Activated gamma-delta T cell treated with anti-CD3 and anti-CD28 coated beads, Interleukin-2, amount 50 U/mL, for 16 hours (primary cell): ENCODE data around the gene KRT1.
"Not testable (repeated sequence)": the region's sequence is repeated elsewhere in the genome, so short reads cannot be mapped to it uniquely, and the experiment has no call there.

ENCODE experiments used
- DNase-seq: peaks from one replicate; pipeline ENCODE4 v3.0.0-alpha.2; 2020; ENCODE audit warnings: low read depth

The KRT1 gene

GRCh38 chr12:52682381-52682660 lies 2.1 kb upstream of the KRT1 start:
- no peak for DNase-seq

DNA sequence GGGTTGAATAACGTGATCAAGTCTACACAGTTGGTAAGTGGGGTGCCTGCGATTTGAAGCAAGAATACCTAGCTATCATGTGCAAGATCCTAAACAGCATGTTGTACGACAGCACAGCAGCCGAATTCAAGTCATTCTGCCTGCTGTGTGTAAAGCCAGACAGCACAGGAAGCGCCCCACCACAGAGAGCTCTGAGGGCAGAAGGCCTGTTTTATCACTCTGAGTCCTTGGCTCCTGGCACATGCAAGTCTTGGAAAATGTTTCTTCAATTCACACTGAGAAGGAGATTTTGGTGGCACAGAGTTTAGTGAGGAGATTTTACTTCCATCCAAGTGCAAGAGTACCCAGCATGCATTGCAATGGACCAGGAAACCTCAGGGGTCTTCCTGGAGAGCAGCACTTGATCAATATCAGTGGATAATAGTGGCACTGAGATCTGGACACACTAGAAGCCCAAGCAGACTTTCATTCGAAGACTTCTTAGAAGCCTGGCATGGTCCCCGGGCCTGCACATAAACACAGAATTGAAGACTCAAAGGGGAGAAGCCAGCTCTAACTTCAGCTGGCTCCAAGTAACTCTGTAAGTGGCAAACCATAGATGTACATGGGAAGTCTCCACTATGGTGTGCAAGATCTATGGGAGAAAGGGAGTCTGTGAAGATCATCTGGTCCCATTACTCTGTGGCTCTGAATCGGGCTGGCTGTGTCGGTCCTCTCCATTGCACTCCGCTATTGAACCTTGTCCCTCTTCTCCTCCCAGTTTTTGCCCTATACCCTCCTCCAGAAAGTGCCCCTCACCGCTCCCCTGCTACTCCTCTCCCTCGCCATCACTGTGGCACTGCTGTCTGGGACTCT lies 1.5 kb upstream of the KRT1 start:
- no peak for DNase-seq

- no peak for DNase-seq
Measured at GRCh38 chr12:52679875-52680274, 332 bp downstream of the KRT1 start.

DNA sequence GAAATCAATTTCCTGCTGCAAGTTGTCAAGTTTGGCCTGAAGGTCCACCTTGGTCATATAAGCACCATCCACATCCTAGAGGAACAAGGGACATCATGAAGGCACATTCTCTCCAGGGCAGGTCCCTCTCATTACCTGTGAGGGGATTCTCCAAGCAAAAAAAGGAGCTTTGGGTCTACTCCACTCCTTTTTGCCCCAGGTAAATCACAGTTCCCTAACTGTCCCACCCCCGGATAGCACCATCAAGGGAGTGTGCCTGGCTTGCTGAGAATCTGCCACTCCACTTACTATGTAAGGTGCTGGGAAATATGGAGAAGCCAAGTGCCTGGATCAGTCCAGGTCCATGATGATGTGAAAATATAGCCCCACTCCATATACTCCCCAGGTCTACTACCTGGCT lies 2.5 kb downstream of the KRT1 start:
- DNase-seq, result no peak

- DNase-seq, result no peak
Measured at GRCh38 chr12:52677126-52677525, 3.1 kb downstream of the KRT1 start.

- DNase-seq, result no peak
Measured at GRCh38 chr12:52676163-52676562, 4.0 kb downstream of the KRT1 start.

DNA sequence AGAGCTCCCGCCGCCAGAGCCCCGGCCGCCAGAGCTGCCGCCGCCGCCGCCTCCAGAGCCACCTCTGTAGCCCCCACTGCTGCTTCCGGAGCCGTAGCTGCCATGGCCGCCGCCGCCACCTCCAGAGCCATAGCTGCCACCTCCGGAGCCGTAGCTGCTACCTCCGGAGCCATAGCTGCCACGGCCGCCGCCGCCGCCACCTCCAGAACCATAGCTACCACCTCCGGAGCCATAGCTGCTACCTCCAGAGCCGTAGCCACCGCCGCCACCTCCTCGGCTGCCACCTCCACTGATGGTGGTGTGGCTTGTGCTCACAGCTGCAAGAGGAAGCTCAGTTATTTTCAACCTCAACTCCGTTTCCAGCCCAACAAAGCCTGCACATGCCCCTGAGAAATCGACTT lies 4.9 kb downstream of the KRT1 start:
- no peak for DNase-seq

GRCh38 chr12:52674433-52674775 lies 5.8 kb downstream of the KRT1 start:
- DNase-seq, result no peak

DNA sequence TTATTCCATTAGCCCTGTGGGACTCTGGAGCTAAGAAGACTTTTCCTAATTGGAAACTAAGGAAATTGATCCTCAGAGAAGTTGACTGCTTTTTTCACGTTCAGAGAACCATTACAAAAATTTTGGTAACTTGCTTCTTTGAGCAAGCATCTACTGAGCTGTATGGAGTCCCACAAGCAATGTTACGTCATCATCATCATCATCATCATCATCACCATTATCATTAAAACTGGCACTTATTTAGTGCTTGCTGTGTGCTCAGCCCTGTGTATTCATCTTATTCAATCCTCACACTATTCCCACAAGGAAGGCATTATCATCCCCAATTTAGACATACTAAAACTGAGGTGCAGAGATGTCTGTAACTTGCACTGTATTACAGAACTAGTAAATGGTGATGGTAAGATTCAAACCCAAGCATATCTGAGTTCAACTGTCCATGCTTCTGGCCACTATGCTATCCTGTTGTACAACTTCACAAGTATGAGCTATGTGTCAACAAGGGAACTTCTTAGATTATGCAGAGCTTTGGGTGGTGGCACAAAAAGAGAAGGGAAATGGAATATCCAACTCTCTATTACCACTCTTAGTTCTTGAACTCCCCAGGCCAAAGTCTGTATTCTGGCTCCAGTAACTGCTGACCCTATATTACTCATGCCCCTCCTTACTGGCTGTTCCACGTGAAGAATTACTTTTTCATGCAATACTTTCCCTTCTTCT lies 6.3 kb downstream of the KRT1 start:
- no peak for DNase-seq

DNA sequence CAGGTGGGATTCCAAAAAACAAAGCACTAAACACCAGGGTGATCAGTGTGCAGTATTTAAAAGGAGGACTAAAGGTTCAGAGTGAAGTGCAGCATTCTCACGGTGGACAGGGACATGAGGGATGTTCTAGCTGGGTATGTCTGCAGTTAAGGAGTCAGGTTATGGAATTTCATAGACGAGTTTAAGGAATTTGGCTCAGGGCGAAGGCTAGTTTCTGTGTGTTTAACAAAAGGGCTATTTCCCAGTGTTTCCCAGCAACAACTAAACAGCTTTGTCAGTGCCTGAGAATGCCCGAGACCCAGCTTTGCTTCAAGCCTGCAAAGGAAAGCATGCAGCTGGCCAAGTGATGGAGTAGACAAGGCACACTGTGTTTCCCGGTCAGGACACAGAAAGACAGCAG lies 7.0 kb downstream of the KRT1 start:
- DNase-seq, result no peak

GRCh38 chr12:52672321-52672933 lies 7.8 kb downstream of the KRT1 start:
- no peak for DNase-seq

DNA sequence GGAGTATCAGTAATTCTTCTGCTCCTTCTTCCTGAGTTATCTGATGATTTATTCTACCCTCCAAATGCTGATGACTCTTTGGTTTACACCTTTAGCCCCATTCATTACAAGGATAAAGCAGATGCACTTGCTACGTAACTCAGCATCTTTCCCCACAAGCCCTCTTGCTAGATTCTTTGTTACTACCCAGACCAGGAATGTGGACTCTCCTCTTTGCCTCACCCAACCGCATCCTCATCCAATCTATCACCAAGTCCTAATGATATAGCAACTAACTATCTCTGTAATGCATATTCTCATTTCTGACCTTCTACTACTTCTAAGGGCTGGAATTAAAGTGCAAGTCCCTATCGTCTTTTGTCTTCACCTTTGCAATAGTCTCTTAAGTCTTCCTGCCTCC lies 9.2 kb downstream of the KRT1 start:
- no peak for DNase-seq

DNA sequence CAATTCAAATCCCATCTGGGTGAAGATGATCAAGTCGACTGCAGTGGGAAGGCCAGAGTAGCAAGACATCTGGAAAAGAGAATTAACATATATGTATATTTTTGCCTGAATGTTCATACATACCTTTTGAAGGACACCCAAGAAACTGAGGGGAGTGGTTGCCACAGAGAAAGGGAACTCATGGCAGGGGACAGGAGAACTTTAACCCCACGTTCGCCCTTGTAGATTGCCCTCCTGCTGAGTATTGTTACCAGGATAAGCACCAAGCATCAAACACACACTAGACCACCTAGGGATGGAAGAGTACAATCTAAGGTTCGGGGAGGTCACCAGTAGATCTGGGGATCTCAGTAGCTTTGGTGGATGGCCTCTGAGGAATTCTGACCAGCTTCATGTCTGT lies 9.7 kb downstream of the KRT1 start:
- no peak for DNase-seq

DNA sequence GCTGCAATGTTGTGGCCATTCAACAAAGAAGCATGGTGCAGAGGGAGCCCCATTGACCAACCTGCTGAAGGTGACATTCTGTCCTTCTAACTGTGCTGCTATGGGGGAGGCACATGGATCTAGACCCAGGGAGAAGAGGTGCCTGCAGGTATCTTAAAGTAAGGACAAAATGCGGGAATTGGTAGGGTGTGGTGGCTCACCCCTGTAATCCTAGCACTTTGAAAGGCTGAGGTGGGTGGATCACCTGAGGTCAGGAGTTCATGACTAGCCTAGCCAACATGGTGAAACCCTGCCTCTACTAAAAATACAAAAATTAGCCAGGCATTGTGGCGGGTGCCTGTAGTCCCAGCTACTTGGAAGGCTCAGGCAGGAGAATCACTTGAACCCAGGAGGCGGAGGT lies 10.3 kb downstream of the KRT1 start:
- not testable (repeated sequence) for DNase-seq

GRCh38 chr12:52669426-52669825 lies 10.8 kb downstream of the KRT1 start:
- no peak for DNase-seq

DNA sequence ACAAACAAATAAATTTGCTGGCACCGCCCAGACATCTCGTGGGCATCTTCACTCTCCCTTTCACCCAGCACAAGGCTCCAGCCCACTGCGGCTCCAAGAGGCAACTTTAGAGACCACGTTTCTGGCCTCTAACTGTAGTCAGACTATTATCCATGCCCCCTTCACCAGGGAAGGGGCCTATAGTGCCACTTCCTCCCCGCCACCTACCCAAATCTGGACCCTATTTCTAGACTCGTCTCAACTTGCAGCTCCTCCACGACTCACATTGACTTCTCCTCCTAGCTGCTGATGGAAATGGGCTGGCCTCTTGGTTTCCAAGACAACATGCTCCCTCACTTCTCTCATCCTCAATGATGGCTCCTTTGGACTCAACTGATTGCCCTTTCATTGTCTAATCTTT lies 12.3 kb downstream of the KRT1 start:
- DNase-seq, result no peak

DNA sequence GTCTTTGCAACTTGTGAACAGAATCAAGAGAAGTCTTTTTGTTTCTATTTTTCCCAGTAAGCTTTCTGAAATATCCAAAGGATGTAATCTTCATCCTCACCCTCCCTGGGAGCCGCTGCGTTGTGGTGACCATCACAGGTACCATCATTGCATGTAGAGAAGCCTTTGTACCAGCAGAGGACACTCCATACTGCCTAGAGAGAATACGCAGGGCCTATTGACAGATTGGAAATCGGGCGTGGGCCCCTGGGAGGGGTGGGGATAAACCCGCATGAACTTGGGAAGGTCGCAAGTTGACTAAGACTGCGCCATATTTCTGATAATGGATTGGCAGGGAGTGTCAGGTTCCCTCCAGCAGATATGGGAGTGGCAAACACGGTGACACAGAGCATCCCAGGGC lies 12.7 kb downstream of the KRT1 start:
- no peak for DNase-seq

DNA sequence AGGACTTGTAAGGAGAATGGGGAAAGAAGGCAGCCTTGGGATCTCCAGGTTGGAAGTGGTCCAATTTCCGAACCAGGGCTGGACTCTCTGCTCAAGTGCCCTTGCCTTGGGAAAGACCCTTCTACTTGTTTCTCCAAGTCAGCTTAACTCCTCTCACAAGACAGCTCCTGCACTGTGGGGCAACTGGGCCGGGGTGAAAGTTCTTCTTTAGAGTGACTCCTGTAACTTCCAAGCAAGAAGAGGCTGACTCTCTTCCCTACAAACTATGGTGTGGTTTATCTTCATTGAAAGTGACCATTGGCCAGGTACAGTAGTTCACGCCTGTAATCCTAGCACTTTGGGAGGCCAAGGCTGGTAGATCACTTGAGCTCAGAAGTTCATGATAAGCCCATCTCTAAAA lies 13.7 kb downstream of the KRT1 start:
- DNase-seq, result no peak

GRCh38 chr12:52663420-52663819 lies 16.8 kb downstream of the KRT1 start:
- DNase-seq, result no peak

GRCh38 chr12:52662918-52663229 lies 17.3 kb downstream of the KRT1 start:
- DNase-seq, result no peak

DNA sequence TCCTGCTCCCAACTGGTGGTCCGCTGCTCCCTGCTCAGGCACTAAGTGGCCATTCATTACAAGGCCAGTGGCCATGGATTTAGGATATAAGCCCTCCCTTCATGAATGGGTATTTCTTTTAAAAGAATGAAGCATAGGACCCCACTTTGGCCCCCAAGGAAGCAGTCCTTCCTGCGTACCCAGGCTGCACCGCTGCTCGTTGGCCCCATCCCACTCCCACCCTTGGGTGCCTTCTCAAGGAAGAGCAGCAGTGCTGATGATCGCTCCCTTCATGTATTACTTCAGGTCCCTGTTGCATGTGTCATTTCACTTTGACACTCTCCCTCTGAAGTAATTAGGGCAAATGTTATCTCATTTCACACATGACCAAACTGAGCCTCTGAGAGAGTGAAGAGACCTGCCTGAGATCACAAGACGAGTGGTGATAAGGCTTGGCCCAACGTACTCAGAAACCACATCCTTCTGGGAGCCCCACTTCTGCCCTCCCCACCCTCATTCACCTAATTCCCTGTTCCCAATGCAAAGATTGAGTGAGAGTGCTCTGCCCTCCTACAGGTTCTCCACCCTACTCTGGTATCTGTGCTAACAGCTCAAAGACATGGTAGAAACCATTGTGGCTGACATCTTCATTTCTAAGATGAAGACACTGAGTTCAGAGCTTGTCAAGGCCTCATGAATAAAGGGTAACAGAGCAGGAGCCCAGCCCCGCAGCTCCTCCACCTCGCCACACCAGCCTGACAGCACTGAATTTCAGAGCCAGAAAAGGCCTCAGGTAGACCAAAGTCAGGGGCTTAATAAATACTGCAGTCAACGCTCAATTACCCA lies 17.9 kb downstream of the KRT1 start:
- DNase-seq, result no peak

DNA sequence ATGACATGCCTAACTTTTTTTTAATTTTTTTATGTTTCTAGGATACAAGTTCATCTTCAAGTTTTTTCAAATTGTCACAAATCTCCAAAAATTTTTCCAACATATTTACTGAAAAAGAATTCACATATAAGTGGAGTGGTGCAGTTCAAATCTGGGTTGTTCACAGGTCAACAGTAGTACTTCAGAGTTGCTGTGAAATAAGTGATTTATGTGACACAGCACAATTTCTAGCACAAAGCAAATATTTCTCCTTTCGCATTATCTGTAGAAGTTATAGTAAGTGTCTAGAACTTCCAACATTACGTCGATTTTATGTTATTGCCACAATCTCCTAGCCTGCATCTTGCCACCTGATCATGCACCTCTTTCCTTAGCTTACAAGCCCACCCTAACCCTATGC lies 18.5 kb downstream of the KRT1 start:
- DNase-seq, result no peak

DNA sequence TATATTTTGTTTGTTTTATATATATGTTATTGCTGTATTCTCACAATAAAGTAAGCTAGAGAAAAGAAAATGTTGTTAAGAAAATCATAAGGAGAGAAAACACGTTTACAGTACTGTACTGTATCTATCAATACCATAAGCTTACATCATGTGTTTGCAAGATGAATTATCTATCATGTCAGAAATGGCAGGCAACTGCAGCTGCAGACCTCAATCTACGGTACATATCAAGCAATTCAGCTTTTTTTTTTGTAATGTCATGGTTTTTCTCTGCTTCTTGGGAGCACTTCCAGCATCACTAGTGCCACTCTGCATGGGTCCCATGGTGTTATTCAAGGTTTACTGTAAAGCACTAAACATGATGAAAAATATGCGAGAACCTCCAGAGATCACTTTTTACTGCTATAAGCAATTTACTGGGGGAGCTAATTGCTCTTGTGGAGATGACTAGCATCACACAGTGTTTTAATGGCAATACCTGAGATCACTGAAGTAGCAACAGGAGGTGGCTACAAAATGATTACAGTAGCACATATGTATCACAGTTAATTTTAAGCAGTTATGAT lies 19.2 kb downstream of the KRT1 start:
- no peak for DNase-seq
